CD4-positive, alpha-beta T cell treated with Interleukin-17A for 1 hour (primary cell): ENCODE data around the gene MYO5A.

Source experiments
- DNase-seq: peaks from one replicate; pipeline ENCODE4 v3.0.0-alpha.2; 2020

MYO5A gene

GRCh38 chr15:52415628-52416027, 113.1 kb downstream of the MYO5A start:
- no peak for DNase-seq

GRCh38 chr15:52414936-52415335, 113.7 kb downstream of the MYO5A start:
- DNase-seq: no peak

GRCh38 chr15:52408823-52409222, 119.9 kb downstream of the MYO5A start:
- no peak for DNase-seq

- DNase-seq: no peak
Measured at GRCh38 chr15:52407374-52407773, 121.3 kb downstream of the MYO5A start.

- no peak for DNase-seq
Measured at GRCh38 chr15:52406601-52407000, 122.1 kb downstream of the MYO5A start.

- no peak for DNase-seq
Measured at GRCh38 chr15:52405856-52406255, 122.8 kb downstream of the MYO5A start.

GRCh38 chr15:52397118-52397517, 131.6 kb downstream of the MYO5A start:
- DNase-seq: no peak

- no peak for DNase-seq
Measured at GRCh38 chr15:52394118-52394517, 134.6 kb downstream of the MYO5A start.

GRCh38 chr15:52392008-52392687, 136.5 kb downstream of the MYO5A start:
- DNase-seq: no peak

GRCh38 chr15:52391069-52391468, 137.6 kb downstream of the MYO5A start:
- no peak for DNase-seq

GRCh38 chr15:52385670-52386069, 143.0 kb downstream of the MYO5A start:
- DNase-seq: no peak

- DNase-seq: no peak
Measured at GRCh38 chr15:52383100-52383588, 145.5 kb downstream of the MYO5A start.

GRCh38 chr15:52382647-52383046, 146.0 kb downstream of the MYO5A start:
- no peak for DNase-seq

- no peak for DNase-seq
Measured at GRCh38 chr15:52379395-52380106, 149.1 kb downstream of the MYO5A start.

- no peak for DNase-seq
Measured at GRCh38 chr15:52378746-52379394, 149.8 kb downstream of the MYO5A start.

GRCh38 chr15:52370010-52370409, 158.7 kb downstream of the MYO5A start:
- no peak for DNase-seq

- no peak for DNase-seq
Measured at GRCh38 chr15:52369455-52369854, 159.2 kb downstream of the MYO5A start.

GRCh38 chr15:52369030-52369429, 159.7 kb downstream of the MYO5A start:
- DNase-seq: no peak

GRCh38 chr15:52368402-52368801, 160.3 kb downstream of the MYO5A start:
- DNase-seq: no peak

- DNase-seq: no peak
Measured at GRCh38 chr15:52362497-52362896, 166.2 kb downstream of the MYO5A start.

GRCh38 chr15:52361975-52362494, 166.6 kb downstream of the MYO5A start:
- DNase-seq: no peak

- DNase-seq: no peak
Measured at GRCh38 chr15:52361494-52361893, 167.2 kb downstream of the MYO5A start.
